GM18861 (cell line): ENCODE data around the gene YES1.
"Not testable (repeated sequence)": the region's sequence is repeated elsewhere in the genome, so short reads cannot be mapped to it uniquely, and the experiment has no call there.

Source experiments
- ATAC-seq: cut with Tn5 transposase; IDR thresholded peaks from one replicate; pipeline ENCODE4 v1.9.1; 2021; ENCODE audit not compliant: unreplicated experiment

YES1 gene

GRCh38 chr18:824179-824578, 12.1 kb upstream of the YES1 start:
- ATAC-seq, result no peak

GRCh38 chr18:820591-821165, 8.6 kb upstream of the YES1 start:
- no peak for ATAC-seq

- ATAC-seq, result no peak
Observed at GRCh38 chr18:816869-817268, 4.8 kb upstream of the YES1 start.

- ATAC-seq, result no peak
Observed at GRCh38 chr18:816088-816653, 4.1 kb upstream of the YES1 start.

GRCh38 chr18:815353-815752, 3.3 kb upstream of the YES1 start:
- no peak for ATAC-seq

- ATAC-seq, result no peak
Observed at GRCh38 chr18:814300-815084, 2.5 kb upstream of the YES1 start.

GRCh38 chr18:813172-814071, 1.4 kb upstream of the YES1 start:
- ATAC-seq, result no peak

GRCh38 chr18:812376-813171, 532 bp upstream of the YES1 start:
- ATAC-seq, result peak; percentile 27

GRCh38 chr18:811182-811891, 705 bp downstream of the YES1 start:
- peak; percentile 4 for ATAC-seq

GRCh38 chr18:809985-810642, 1.9 kb downstream of the YES1 start:
- peak; percentile 36 for ATAC-seq

GRCh38 chr18:809228-809627, 2.8 kb downstream of the YES1 start:
- ATAC-seq, result not testable (repeated sequence)

GRCh38 chr18:808502-808901, 3.5 kb downstream of the YES1 start:
- ATAC-seq, result no peak

GRCh38 chr18:808086-808485, 4.0 kb downstream of the YES1 start:
- no peak for ATAC-seq

GRCh38 chr18:805755-806110, 6.3 kb downstream of the YES1 start:
- ATAC-seq, result peak; percentile 32

- peak; percentile 25 for ATAC-seq
Observed at GRCh38 chr18:805008-805754, 6.9 kb downstream of the YES1 start.

GRCh38 chr18:801137-801536, 10.9 kb downstream of the YES1 start:
- ATAC-seq, result no peak

GRCh38 chr18:799943-800342, 12.1 kb downstream of the YES1 start:
- ATAC-seq, result no peak

GRCh38 chr18:795383-795782, 16.7 kb downstream of the YES1 start:
- not testable (repeated sequence) for ATAC-seq

GRCh38 chr18:789397-789796, 22.6 kb downstream of the YES1 start:
- no peak for ATAC-seq
